ENCODE results near the gene DLGAP3.
"Not testable (repeated sequence)": the region's sequence is repeated elsewhere in the genome, so short reads cannot be mapped to it uniquely, and the experiment has no call there.

DNA sequence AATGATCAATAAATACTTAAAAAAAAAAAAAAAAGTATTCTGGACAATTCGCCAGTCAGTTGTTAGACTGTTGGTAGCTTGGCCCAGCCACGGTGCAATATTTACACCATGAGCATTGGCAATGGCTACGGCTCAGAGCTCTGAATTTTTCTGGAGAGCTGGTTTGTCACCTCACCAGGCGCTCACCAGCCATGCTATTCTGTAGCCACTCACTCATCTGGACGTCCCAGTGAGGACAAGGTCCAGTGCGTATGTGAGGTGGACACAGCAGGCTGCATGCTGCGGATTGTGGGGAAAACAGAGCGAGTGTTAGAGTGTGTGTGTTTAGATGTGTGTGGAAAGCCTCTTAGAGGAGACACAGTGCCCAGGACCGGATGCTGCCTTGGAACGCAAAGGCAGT, 19.3 kb upstream of the DLGAP3 start:
- TF ChIP-seq POLR2AphosphoS5 (IDR thresholded peaks at IDR 0.05; ENCODE audit: low read depth, low read length); REST (IDR thresholded peaks at IDR 0.05; ENCODE audit: low read depth): not testable (repeated sequence)
- TF ChIP-seq, protein P1, sequence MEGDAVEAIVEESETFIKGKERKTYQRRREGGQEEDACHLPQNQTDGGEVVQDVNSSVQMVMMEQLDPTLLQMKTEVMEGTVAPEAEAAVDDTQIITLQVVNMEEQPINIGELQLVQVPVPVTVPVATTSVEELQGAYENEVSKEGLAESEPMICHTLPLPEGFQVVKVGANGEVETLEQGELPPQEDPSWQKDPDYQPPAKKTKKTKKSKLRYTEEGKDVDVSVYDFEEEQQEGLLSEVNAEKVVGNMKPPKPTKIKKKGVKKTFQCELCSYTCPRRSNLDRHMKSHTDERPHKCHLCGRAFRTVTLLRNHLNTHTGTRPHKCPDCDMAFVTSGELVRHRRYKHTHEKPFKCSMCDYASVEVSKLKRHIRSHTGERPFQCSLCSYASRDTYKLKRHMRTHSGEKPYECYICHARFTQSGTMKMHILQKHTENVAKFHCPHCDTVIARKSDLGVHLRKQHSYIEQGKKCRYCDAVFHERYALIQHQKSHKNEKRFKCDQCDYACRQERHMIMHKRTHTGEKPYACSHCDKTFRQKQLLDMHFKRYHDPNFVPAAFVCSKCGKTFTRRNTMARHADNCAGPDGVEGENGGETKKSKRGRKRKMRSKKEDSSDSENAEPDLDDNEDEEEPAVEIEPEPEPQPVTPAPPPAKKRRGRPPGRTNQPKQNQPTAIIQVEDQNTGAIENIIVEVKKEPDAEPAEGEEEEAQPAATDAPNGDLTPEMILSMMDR (IDR thresholded peaks at IDR 0.05 in 2 of 3, conservative IDR thresholded peaks at IDR 0.05 in 1 of 3; ENCODE audit: borderline replicate concordance in 1 of 3, insufficient read depth in 1 of 3, low read depth in 2 of 3, low read length in 2 of 3): not testable (repeated sequence)

Data from HCT116 (cell line).